HG03196 (cell line): ENCODE results near the gene COIL.

Experiments used
- ATAC-seq: cut with Tn5 transposase; IDR thresholded peaks from one replicate; pipeline ENCODE4 v1.9.1; 2021; ENCODE audit not compliant: unreplicated experiment

The COIL gene

GRCh38 chr17:56910509-56911235 is 50.2 kb downstream of the COIL start:
- no peak for ATAC-seq

GRCh38 chr17:56909742-56910508 is 50.9 kb downstream of the COIL start:
- ATAC-seq = no peak

- peak; percentile 86 for ATAC-seq
Measured at GRCh38 chr17:56908001-56908542, 52.8 kb downstream of the COIL start.

DNA sequence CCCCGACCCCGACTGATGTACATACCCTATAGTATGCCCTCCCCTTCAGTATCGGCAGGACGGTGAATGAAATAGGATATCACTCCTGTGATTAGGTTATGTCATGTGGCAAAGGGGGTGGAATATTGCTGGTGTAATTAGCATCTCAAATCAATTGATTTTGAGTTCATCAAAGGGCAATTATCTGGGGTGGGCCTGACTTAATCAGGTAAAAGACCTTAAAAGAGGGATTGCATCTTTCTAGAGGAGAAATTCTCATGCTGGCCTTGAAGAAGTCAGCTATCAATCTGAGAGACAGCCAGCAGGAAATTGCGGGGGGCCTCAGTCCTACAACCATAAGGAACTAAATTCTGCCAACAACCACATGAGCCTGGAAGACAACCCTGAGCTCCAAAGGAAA is 57.3 kb downstream of the COIL start:
- no peak for ATAC-seq

DNA sequence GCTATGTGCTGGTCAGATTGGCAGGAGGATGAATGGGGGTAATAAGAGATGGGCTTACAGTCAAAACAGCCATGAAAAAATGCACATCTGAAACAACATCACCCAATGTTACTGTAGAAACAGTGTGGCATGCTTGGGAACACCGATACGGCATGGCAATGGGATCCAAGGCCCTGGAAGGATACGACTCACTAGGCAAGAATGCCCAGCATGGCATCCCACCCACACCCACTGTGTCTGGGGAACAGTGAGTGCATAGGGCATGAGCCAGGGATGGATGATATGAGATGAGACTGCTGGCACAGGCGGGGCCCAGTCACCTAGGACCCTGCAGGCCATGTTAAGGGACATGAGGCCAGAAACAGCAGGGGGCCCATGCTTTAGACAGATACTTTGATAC is 58.5 kb downstream of the COIL start:
- no peak for ATAC-seq

DNA sequence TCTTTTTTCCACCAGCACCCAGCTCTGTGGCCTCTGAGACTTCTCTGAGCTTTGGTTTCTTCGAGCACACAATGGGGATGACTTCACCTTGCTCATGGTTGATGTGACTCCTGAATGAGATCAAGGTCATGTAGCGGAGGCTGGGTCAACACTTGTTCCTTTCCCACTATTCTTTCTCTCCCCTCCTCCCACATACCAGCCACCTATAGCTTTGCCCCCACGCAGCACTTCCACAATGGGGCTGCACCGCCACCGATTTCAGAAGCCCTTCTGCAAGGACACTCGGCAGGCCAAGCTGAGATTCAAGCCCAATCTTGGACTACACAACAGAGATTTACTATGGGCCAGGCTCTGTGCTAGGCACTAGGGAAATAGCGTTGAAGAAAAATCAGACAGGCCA is 61.4 kb downstream of the COIL start:
- no peak for ATAC-seq

DNA sequence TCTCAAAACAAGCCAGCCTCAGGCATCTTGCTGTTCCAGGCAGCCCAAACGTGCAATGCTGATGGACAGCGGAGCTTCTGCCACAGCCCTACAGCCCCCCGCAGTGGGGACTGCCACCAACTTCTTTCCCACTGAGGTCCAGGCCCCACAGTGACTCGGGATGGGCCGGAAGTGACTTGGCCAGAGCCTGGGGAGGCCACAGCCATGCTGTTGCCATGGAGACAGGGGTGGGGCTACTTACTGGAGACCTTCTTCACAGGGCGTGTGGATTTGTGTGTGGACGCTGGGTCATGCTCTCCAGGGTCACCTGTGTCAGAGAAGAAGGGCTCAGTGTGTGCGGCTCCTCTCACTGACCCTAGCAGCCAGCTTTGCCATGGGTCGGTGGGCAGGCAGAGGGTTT is 62.0 kb downstream of the COIL start:
- no peak for ATAC-seq

- no peak for ATAC-seq
Measured at GRCh38 chr17:56897646-56898424, 63.0 kb downstream of the COIL start.

- no peak for ATAC-seq
Measured at GRCh38 chr17:56896968-56897359, 63.9 kb downstream of the COIL start.

DNA sequence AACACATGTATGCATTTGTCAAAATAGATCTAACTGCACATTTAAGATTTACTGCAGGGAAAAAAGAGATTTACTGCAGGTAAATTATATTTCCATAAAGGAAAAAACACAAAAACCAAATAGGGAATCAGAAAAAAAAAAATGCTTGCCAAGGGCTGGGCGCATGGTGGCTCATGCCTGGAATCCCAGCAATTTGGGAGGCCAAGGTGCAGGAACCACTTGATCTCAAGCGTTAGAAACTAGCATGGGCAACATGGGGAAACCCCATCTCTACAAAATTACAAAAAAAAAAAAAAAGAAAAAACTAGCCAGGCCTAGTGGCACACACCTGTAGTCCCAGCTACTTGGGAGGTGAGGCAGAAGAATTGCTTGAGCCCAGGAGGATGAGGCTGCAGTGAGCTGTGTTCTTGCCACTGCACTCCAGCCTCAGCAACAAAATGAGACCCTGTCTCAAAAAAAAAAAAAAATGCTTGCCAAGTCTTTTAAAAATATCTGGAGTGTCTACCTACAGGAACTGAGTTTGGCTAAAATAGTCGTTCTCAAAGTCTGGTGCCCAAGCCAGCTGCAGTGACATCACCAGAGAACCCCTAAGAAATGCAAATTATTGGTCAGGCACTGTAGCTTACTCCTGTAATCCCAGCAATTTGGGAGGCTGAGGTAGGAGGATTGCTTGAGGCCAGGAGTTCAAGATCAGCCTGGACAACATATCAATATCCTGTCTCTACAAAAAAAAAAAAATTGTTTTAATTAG is 64.5 kb downstream of the COIL start:
- no peak for ATAC-seq

- ATAC-seq = no peak
Measured at GRCh38 chr17:56894859-56895455, 65.9 kb downstream of the COIL start.

GRCh38 chr17:56893503-56893902 is 67.3 kb downstream of the COIL start:
- ATAC-seq = no peak

- no peak for ATAC-seq
Measured at GRCh38 chr17:56892333-56892732, 68.5 kb downstream of the COIL start.

DNA sequence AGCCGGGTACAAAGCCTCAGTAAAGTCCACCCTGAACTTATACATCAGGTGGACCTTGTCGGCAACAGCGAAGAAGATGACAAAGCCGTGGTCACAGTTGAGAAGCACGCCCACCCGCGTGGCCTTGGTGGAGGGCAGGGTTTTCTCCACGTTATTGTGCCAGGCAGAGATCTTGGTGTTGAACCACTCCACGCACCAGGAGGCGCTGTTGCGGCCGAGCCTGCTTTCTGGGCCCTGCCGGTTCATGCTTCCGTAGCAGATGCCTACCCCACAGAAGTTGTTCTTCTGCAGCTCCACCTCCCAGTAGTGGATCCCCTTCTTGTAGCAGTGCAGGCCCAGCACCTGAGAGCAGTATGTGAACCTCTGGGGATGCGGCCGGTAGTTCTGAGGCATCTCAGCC is 69.1 kb downstream of the COIL start:
- ATAC-seq = no peak

DNA sequence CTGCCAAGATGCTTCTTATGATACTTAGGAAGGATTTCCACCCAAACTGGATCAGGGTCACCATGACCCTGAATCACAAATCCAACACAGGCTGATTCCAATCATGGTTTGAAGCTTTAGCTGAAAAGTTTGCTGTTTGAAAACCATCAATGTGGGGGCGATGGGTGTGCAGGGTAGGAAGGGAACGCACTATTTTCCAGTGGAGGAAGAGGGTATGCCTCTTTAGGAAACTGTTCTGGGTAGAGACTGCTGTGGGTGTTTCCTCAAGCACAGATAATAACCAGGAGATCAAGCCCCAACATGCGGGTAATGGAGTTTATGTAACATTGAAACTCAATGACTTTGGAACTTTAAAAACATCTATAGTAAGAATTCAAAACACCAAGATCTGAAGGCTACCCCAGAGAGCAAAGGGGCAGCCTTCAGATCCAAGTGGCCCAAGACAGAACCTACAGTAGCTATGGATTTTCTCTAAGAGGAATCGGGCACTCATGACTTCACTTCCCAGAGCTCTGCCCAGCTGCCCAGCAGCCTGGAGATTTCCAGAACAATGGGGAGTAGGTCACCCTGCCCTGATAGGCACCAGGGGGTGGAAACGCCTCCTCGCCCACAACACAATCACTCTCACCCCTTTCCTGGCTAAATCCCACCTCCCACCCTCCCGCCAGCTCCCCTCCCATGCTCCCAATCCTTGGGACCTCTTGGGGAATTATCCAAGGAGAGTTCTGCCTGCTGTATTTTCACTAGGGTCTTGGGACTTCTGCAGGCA is 69.8 kb downstream of the COIL start:
- ATAC-seq = no peak

DNA sequence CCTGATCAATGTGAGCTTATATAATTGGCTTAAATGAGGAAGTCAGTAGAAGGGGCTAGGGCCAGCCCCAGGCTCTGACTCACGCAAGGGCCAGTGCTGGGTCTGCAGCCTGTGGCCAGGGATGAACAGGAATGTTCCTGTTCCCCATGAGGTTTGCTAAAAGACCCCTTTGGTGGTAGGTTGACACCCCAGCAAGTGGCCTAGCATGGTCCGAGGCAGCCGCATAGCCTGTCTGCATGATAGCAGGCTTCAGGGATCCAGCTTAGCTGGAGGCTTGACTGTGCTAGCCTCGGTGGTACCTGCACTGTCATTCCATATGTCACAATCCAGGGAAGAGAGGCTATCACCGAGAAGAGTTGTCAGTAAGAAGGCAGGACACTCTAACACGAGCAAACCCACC is 70.5 kb downstream of the COIL start:
- ATAC-seq = no peak
